Vagina (tissue), 2 donors: ENCODE measurements around the gene PARP12.

Experiments
- POLR2A ChIP-seq, 2 donors: fragments of 450-650 bp; IDR thresholded peaks; one replicate each; pipeline ENCODE4 v1.6.1; 2017; ENCODE audit warnings: antibody characterized with exemption in 2 of 2, mild to moderate bottlenecking in 2 of 2, moderate library complexity in 2 of 2
- POLR2AphosphoS5 ChIP-seq, 2 donors: sonication (generic); formaldehyde crosslinking; IDR thresholded peaks; one replicate each; pipeline ENCODE4 v1.9.0; 2017; ENCODE audit warnings: antibody characterized with exemption in 2 of 2, mild to moderate bottlenecking in 2 of 2, low read depth in 1 of 2; ENCODE audit not compliant: insufficient read depth in 1 of 2
- TF ChIP-seq, protein P1 (sequence below), 3 experiments: fragments of 450-650 bp in 2 of 3; fragments of 200-600 bp in 1 of 3; sonication (generic) in 1 of 3; IDR thresholded peaks; one replicate each; pipeline ENCODE4 v1.5.1; 2017 to 2019; ENCODE audit warnings: antibody characterized with exemption in 3 of 3, mild to moderate bottlenecking in 2 of 3, moderate library complexity in 2 of 3

DNA sequence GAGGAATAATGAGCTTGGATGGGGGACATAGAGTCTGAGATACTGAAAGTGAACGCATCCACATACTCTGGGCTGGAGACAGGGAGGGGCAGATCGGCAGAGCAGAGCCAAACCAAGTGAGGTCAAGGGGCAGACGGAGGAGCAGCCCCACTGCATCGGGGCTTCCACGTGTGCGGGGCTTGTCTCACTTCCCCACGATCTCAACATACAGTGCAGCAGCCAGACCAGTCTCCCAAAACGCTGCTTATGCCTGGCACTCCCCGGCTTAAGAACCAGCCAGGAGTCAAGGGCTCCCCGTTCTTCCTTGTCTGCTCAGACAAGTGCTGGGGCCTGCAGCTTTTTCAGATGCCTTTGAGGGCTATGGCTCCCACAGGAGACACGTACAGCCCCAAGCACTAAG lies 43.6 kb downstream of the PARP12 start:
- TF ChIP-seq, protein P1, sequence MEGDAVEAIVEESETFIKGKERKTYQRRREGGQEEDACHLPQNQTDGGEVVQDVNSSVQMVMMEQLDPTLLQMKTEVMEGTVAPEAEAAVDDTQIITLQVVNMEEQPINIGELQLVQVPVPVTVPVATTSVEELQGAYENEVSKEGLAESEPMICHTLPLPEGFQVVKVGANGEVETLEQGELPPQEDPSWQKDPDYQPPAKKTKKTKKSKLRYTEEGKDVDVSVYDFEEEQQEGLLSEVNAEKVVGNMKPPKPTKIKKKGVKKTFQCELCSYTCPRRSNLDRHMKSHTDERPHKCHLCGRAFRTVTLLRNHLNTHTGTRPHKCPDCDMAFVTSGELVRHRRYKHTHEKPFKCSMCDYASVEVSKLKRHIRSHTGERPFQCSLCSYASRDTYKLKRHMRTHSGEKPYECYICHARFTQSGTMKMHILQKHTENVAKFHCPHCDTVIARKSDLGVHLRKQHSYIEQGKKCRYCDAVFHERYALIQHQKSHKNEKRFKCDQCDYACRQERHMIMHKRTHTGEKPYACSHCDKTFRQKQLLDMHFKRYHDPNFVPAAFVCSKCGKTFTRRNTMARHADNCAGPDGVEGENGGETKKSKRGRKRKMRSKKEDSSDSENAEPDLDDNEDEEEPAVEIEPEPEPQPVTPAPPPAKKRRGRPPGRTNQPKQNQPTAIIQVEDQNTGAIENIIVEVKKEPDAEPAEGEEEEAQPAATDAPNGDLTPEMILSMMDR (IDR thresholded peaks at IDR 0.05) = no peak
- TF ChIP-seq POLR2AphosphoS5 (IDR thresholded peaks at IDR 0.05; ENCODE audit: insufficient read depth in 1 of 2, low read depth in 1 of 2) (no peak), POLR2A (IDR thresholded peaks at IDR 0.05) (no peak)
